HG03575 (cell line): ENCODE measurements around the gene TSHZ2.
"Not testable (repeated sequence)": the region's sequence is repeated elsewhere in the genome, so short reads cannot be mapped to it uniquely, and the experiment has no call there.

ENCODE experiments used
- ATAC-seq: cut with Tn5 transposase; IDR thresholded peaks from one replicate; pipeline ENCODE4 v1.9.1; 2021; ENCODE audit not compliant: unreplicated experiment, insufficient number of reproducible peaks, low FRiP score; ENCODE audit errors: extremely low read depth

TSHZ2 gene

DNA sequence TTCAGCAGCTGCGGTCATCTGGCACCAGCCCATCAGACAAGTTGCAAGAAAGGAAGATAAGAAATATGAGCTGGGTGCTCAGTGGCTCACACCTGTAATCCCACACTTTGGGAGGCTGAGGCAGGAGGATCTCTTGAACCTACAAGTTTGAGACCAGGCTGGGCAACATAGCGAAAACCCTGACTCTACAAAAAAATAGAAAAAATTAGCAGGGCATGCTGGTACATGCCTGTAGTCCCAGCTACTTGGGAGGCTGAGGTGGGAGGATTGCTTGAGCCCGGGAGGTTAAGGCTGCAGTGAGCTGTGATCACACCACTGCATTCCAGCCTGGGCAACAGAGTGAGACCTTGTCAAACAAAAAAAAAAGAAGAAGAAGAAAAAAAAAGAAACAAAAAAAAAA lies 564.2 kb downstream of the TSHZ2 start:
- ATAC-seq, result not testable (repeated sequence)

- ATAC-seq, result no peak
These were observed 567.4 kb downstream of the TSHZ2 start for GRCh38 chr20:53539516-53539915.
